ENCODE results near the gene PARD3B.

GRCh38 chr2:205640716-205641115 lies 1095.4 kb downstream of the PARD3B start:
- TF ChIP-seq CTCF (IDR thresholded peaks at IDR 0.05) (no peak), EP300 (IDR thresholded peaks at IDR 0.05; ENCODE audit: low read depth) (no peak), POLR2AphosphoS5 (IDR thresholded peaks at IDR 0.05) (no peak)

All from transverse colon (tissue), 4 donors.